Calu3 (cell line): Measurements from ENCODE around the gene SCARB1. TPM values are rescaled to one million over a fixed set of nuclear protein-coding genes. Genes with fewer than 3 reads are reported as not detected.

ENCODE experiments used
- BruUV-seq: library from RNA; stranded (reverse); fragments of 400-500 nt; replicated peaks from 2 replicates; lab custom pipeline; 2021; lab: Mats Ljungman, UMichigan
- CTCF ChIA-PET: fragments of 300-600 bp; sonication (Branson Sonifier 250); formaldehyde crosslinking; loops from one replicate; lab custom pipeline; 2022; ENCODE audit warnings: antibody characterized with exemption; lab: Charles Lee
- DNase-seq: peaks from one replicate; pipeline ENCODE4 v3.0.0; 2022
- H3K27ac Mint-ChIP-seq: one replicate; pipeline ENCODE4 v1.8.0; 2022; ENCODE audit warnings: mixed read lengths; ENCODE audit not compliant: unreplicated experiment
- H3K27me3 Mint-ChIP-seq: one replicate; pipeline ENCODE4 v1.8.0; 2022; ENCODE audit warnings: mixed read lengths; ENCODE audit not compliant: unreplicated experiment
- H3K36me3 Mint-ChIP-seq: one replicate; pipeline ENCODE4 v1.8.0; 2022; ENCODE audit warnings: mild to moderate bottlenecking, moderate library complexity, mixed read lengths; ENCODE audit not compliant: insufficient read depth, unreplicated experiment
- H3K4me1 Mint-ChIP-seq: one replicate; pipeline ENCODE4 v1.8.0; 2022; ENCODE audit warnings: mild to moderate bottlenecking, low read depth, mixed read lengths; ENCODE audit not compliant: unreplicated experiment
- H3K4me3 Mint-ChIP-seq: one replicate; pipeline ENCODE4 v1.8.0; 2022; ENCODE audit warnings: mild to moderate bottlenecking, low read depth, moderate library complexity, mixed read lengths; ENCODE audit not compliant: unreplicated experiment
- H3K9me3 Mint-ChIP-seq: one replicate; pipeline ENCODE4 v1.8.0; 2022; ENCODE audit warnings: low read depth, mixed read lengths; ENCODE audit not compliant: unreplicated experiment
- intact Hi-C: fragments of 100-400 bp; cut with micrococcal nuclease; formaldehyde crosslinking; loops from one replicate; pipeline ENCODE4 v1.10.0; 2022; ENCODE audit not compliant: unreplicated experiment
- total RNA-seq: library from RNA; stranded (reverse); gene quantifications from 2 replicates; pipeline ENCODE4 v1.2.3, GENCODE V29; 2022
- TF ChIP-seq, protein P1 (sequence below): fragments of 200-600 bp; IDR thresholded peaks from one replicate; pipeline ENCODE4 v1.8.0; 2022; ENCODE audit warnings: antibody characterized with exemption; ENCODE audit not compliant: unreplicated experiment

The SCARB1 gene
- total RNA-seq, 1 experiment from 2014 or later: 51.6 TPM

DNA sequence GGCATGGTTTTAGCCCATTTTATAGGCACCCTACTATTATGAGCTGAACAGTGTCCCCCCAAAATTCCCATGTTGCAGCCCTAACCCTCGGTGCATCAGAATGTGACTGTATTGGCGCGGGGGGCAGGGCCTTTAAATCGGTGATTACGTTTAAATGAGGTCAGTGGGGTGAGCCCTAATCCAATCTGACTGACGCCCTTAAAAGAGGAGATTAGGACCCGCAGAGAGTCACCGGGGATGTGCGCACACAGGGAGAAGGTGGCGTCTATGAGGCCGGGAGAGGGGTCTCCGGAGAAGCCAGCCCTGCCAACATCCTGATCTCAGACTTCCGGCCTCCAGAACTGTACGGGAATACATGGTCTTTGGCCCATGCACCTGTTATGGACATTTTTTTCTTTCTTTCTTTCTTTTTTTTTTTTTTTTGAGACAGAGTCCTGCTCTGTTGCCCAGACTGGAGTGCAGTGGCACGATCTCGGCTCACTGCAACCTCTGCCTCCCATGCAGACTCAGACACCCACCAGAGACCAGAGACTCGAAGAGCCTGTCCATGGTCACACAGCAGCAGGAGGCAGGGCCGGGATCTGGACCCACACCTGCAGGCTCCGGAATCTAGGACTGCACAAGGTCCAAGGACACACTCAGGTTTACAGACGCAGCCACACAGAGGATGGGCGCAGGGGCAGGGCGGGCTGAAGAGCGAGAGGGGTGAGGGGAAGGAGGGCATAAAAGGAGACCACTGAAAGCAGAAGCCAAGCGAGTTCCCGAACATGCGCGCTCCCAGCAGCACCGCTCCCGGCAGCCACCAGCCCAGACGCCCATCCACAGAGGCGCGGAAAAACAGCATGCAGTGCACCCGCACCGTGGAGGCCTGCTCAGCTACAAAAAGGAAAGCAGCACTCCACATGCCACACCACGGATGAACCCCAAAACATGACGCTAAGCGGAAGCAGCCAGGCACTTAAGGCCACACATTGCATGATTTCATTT, 19.0 kb downstream of the SCARB1 start:
- H3K27me3 Mint-ChIP-seq: no peaks in the 10 kb centered on the region
- TF ChIP-seq, protein P1, sequence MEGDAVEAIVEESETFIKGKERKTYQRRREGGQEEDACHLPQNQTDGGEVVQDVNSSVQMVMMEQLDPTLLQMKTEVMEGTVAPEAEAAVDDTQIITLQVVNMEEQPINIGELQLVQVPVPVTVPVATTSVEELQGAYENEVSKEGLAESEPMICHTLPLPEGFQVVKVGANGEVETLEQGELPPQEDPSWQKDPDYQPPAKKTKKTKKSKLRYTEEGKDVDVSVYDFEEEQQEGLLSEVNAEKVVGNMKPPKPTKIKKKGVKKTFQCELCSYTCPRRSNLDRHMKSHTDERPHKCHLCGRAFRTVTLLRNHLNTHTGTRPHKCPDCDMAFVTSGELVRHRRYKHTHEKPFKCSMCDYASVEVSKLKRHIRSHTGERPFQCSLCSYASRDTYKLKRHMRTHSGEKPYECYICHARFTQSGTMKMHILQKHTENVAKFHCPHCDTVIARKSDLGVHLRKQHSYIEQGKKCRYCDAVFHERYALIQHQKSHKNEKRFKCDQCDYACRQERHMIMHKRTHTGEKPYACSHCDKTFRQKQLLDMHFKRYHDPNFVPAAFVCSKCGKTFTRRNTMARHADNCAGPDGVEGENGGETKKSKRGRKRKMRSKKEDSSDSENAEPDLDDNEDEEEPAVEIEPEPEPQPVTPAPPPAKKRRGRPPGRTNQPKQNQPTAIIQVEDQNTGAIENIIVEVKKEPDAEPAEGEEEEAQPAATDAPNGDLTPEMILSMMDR: no peak
- intact Hi-C loops: no loop called here
- DNase-seq: no peak
- CTCF ChIA-PET: no interaction called here
- no TSS peak for BruUV-seq
- H3K9me3 Mint-ChIP-seq: no peaks in the 10 kb centered on the region
- H3K36me3 Mint-ChIP-seq: no peaks in the 10 kb centered on the region
- no peak overlapping the region for H3K4me3 Mint-ChIP-seq
- H3K27ac Mint-ChIP-seq: no peak overlapping the region
- peaks cover 7% of the 10 kb centered on the region for H3K4me1 Mint-ChIP-seq

DNA sequence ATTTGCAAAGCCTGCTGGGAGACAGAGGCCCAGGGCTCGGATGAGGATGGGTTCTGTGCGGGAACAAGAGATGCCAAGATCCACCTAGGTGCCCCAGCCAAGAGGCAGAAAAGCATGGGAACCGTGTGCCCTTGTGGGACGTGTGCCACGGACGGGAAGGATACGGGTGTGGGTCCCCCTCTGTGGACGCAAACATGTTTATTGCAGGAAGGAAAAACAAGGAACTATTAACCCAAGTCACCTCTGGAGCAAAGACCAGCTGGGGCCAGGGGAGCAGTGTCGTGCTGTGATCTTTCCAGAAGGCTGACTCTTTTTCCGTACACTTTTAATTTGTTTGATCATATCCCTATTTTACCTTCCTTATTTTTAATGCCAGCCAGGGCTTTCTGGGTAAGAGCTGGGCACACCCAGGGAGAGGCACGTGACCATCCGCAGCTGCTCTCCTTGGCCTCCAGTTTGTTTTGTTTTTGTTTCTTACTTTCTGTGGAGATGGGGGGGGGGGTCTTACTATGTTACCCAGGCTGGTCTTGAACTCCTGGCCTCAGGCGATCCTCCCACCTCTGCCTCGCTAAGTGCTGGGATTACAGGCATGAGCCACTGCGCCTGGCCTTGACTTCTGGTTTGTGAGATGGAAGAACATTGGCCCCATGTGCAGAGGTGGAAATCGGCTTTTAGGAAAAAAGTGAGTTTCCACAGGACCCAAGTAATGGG, 20.7 kb downstream of the SCARB1 start:
- Mint-ChIP-seq H3K27ac (peak overlapping the region; percentile 11), H3K27me3 (no peaks in the 10 kb centered on the region), H3K36me3 (no peaks in the 10 kb centered on the region), H3K4me3 (no peak overlapping the region), H3K4me1 (peaks cover 7% of the 10 kb centered on the region), H3K9me3 (no peaks in the 10 kb centered on the region)
- intact Hi-C loops: no loop called here
- TF ChIP-seq, protein P1: no peak
- DNase-seq: no peak
- BruUV-seq: no TSS peak
- CTCF ChIA-PET: no interaction called here

DNA sequence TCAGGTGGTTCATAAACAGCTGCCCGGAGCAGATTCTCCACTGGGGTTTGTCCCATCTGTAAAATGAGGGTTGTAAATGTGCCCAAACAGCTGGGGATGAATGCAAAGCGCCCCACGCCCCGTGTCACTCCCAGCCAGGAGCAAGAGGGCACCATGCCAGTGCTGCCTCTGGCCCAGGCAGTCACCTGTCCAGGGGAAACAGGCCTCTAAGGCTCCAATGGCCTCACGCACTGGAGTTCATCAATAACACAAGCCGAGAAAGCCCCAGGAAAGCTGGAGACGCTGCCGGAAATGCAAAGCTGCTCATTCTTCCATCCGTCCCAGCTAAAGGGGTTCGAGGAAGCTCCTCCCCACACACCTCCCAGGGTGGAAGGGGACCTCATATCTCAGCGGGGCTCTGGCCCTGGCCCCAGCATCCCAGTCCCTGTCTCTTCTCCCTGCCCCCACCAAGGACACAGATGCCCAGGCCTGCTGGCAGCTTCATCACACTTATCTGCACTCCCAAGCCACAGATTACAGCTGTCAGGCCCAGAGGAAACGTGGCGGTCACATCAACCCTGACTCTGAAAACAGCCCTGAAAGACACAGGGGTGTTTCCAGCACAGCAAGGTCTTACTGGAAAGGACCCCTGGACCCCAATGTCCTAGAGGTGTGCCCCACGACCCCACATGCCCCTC, 21.5 kb downstream of the SCARB1 start:
- H3K4me3 Mint-ChIP-seq: no peak overlapping the region
- H3K27ac Mint-ChIP-seq: peak overlapping the region; percentile 11
- no peaks in the 10 kb centered on the region for H3K36me3 Mint-ChIP-seq
- no peak for DNase-seq
- no peaks in the 10 kb centered on the region for H3K9me3 Mint-ChIP-seq
- TF ChIP-seq, protein P1: no peak
- CTCF ChIA-PET: no interaction called here
- no TSS peak for BruUV-seq
- intact Hi-C loops: no loop called here
- H3K27me3 Mint-ChIP-seq: no peaks in the 10 kb centered on the region
- peaks cover 11% of the 10 kb centered on the region for H3K4me1 Mint-ChIP-seq

DNA sequence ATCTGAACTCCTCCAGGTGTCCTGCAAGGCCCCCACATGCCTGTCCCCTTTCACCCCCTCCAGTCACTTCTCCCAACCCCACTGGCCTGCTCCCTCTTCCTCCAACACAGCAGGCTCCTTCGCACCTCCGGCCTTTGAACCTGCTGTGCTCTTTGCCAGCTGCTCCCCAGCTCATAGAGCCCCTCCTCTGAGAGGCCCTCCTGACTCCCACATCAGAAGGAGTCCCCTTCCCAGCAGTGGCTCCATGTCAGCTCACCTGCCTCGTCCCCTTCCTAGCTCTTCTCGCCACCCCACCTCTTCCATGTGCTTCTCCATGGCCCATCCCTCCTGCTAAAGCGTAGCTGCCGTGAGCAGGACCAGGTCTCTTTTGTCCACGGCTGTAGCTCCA, 22.1 kb downstream of the SCARB1 start:
- Mint-ChIP-seq H3K9me3 (no peaks in the 10 kb centered on the region), H3K4me3 (no peak overlapping the region), H3K27me3 (no peaks in the 10 kb centered on the region), H3K4me1 (peaks cover 10% of the 10 kb centered on the region), H3K27ac (no peak overlapping the region), H3K36me3 (no peaks in the 10 kb centered on the region)
- TF ChIP-seq, protein P1: no peak
- intact Hi-C loops: no loop called here
- no TSS peak for BruUV-seq
- CTCF ChIA-PET: interaction anchor here (0.7 kb wide), 1 partner anchor 714 kb away, joined by 3 read pairs; no protein-coding TSS in a partner anchor
- DNase-seq: no peak
